ENCODE results near the gene NDFIP1. TPM values are rescaled to one million over a fixed set of nuclear protein-coding genes. Genes with fewer than 3 reads are reported as not detected.

NDFIP1 gene
- total RNA-seq, 1 experiment from 2014 or later = 26.6 TPM

DNA sequence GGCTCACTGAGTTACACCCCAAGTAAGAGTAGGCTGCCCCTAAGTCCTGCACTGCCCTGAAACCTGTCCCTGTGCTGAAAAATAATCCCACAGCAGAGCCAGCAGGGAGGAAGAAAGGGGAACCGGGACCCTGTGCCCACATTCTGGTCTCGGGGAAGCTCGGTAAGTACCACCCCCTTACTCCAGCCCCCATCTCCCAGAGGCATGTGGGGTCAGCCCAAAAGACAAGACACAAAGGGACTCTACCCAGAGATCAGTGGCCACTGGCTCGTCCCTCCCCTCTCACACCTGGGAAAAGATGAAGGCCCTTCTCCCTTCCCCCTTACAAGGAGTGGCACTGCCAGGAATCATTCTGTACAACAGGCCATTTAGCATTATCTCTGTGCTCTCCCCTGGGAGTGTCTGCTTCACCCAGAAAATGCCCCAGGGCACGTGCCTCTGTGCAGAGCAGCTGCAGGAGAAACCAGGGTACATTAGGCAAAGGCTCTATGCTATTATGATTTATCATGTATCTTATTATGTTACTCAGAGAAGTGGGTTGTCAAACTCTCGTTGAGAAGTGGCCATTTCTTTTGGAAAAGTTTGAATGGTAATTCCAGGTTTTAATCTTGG, 71.3 kb downstream of the NDFIP1 start:
- Histone ChIP-seq H3K56ac (ENCODE audit: insufficient read length, low read depth, low read length) (no peak overlapping the region), H4K20me1 (ENCODE audit: control insufficient read depth, insufficient read depth, insufficient read length) (no peaks in the 10 kb centered on the region), H4K91ac (ENCODE audit: insufficient read length, low read depth, low read length) (no peak overlapping the region), H4K8ac (replicated peaks; ENCODE audit: insufficient read length, low read depth, low read length) (no peak overlapping the region), H2BK120ac (ENCODE audit: low read depth, low read length, poor library complexity, severe bottlenecking) (no peak overlapping the region), H3K23me2 (ENCODE audit: insufficient read length, low read depth, low read length, poor library complexity, severe bottlenecking) (no peaks in the 10 kb centered on the region), H3K4ac (ENCODE audit: low read depth, low read length) (no peak overlapping the region), H3K79me1 (ENCODE audit: insufficient read depth, low read depth, low read length, poor library complexity, severe bottlenecking) (no peaks in the 10 kb centered on the region), H3K9me3 (ENCODE audit: control insufficient read depth, low read depth, low read length) (no peaks in the 10 kb centered on the region), H2BK12ac (ENCODE audit: insufficient read length, low read depth, low read length) (no peak overlapping the region), H3K23ac (ENCODE audit: insufficient read length, low read depth, low read length) (no peak overlapping the region), H4K5ac (ENCODE audit: insufficient read length, low read depth, low read length) (no peak overlapping the region), H3K27ac (ENCODE audit: insufficient read length, low read depth, low read length) (no peak overlapping the region), H3K27me3 (ENCODE audit: insufficient read depth, low read length) (no peaks in the 10 kb centered on the region), H2BK5ac (ENCODE audit: insufficient read length, low read length) (no peak overlapping the region), H2AK5ac (ENCODE audit: insufficient read length, low read length) (no peak overlapping the region), H3K4me2 (ENCODE audit: insufficient read depth, insufficient read length, low read length) (no peak overlapping the region), H3K14ac (ENCODE audit: insufficient read depth, low read length) (no peak overlapping the region; the same call in 1 of the 2 replicates), H3K18ac (ENCODE audit: insufficient read length, low read depth, low read length) (no peak overlapping the region), H3K79me2 (ENCODE audit: insufficient read depth, low read length) (no peaks in the 10 kb centered on the region), H3K9ac (ENCODE audit: extremely low read depth, insufficient read length, low read length) (no peak overlapping the region), H2BK15ac (ENCODE audit: low read depth, low read length) (no peak overlapping the region), H3K4me1 (ENCODE audit: insufficient read depth, low read length) (peaks cover 3% of the 10 kb centered on the region; the same call in 1 of the 2 replicates), H2AFZ (ENCODE audit: low read length) (no peak overlapping the region), H3T11ph (ENCODE audit: low read length) (no peak overlapping the region), H2BK20ac (ENCODE audit: low read depth, low read length, poor library complexity, severe bottlenecking) (no peak overlapping the region)
- no CpG with 5 or more reads among the region's 6 CpGs for WGBS (ENCODE audit: extremely low coverage, insufficient read length, low lambda C conversion rate)
- Mint-ChIP-seq H3K9me3 (no peaks in the 10 kb centered on the region; a peak in 1 of 5 replicates), H3K4me1 (peaks cover 22 to 29% of the 10 kb centered on the region in 2 experiments), H3K36me3 (ENCODE audit: insufficient read depth in 1 of 3, low read depth in 3 of 3) (no peaks in the 10 kb centered on the region), H3K4me3 (no peak overlapping the region), H3K27me3 (ENCODE audit: low read depth) (no peaks in the 10 kb centered on the region), H3K27ac (peak overlapping the region in 2 of 3 experiments; percentile 35 to 73; a peak in 1 of 7 replicates)
- TF ChIP-seq, protein P1, sequence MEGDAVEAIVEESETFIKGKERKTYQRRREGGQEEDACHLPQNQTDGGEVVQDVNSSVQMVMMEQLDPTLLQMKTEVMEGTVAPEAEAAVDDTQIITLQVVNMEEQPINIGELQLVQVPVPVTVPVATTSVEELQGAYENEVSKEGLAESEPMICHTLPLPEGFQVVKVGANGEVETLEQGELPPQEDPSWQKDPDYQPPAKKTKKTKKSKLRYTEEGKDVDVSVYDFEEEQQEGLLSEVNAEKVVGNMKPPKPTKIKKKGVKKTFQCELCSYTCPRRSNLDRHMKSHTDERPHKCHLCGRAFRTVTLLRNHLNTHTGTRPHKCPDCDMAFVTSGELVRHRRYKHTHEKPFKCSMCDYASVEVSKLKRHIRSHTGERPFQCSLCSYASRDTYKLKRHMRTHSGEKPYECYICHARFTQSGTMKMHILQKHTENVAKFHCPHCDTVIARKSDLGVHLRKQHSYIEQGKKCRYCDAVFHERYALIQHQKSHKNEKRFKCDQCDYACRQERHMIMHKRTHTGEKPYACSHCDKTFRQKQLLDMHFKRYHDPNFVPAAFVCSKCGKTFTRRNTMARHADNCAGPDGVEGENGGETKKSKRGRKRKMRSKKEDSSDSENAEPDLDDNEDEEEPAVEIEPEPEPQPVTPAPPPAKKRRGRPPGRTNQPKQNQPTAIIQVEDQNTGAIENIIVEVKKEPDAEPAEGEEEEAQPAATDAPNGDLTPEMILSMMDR (conservative IDR thresholded peaks at IDR 0.05) = no peak
- DNase-seq = no peak

Data from H9 (cell line).